H1 (cell line): ENCODE results near the gene OTOGL. TPM values are rescaled to one million over a fixed set of nuclear protein-coding genes. Genes with fewer than 3 reads are reported as not detected.

Experiments
- CTCF ChIA-PET: fragments of 300-600 bp; sonication (Branson Sonifier 250); formaldehyde crosslinking; loops from one replicate; lab custom pipeline; 2021; ENCODE audit not compliant: partially characterized antibody; lab: Charles Lee
- POLR2A ChIA-PET: fragments of 300-600 bp; sonication (Branson Sonifier 250); formaldehyde crosslinking; loops from one replicate; lab custom pipeline; 2021; ENCODE audit warnings: inconsistent platforms; ENCODE audit not compliant: partially characterized antibody; lab: Charles Lee
- DNase-seq, 2 experiments: peaks; one replicate each; pipeline versions ENCODE4 v3.0.0 to v3.0.0-alpha.2; 2010 to 2022; ENCODE audit warnings: low spot score in 2 of 2, low read depth in 1 of 2, mixed read lengths in 1 of 2
- FAIRE-seq: peaks from 2 replicates; lab custom pipeline; 2011; peaks lifted over from hg19 to GRCh38; lab: Jason Lieb, UNC
- H2AFZ ChIP-seq: 2 replicates; pipeline ENCODE4 v1.8.1; 2012; ENCODE audit warnings: low read length, inconsistent platforms
- H2AK5ac ChIP-seq: 2 replicates; pipeline ENCODE4 v1.6.1; 2013; ENCODE audit warnings: low read depth, low read length
- H2BK120ac ChIP-seq: replicated peaks from 2 replicates; pipeline ENCODE3; 2013; ENCODE audit warnings: low read depth, low read length, inconsistent platforms
- H2BK12ac ChIP-seq: 2 replicates; pipeline ENCODE4 v1.6.1; 2013; ENCODE audit warnings: low read depth, low read length
- H2BK15ac ChIP-seq: 2 replicates; pipeline ENCODE4 v1.6.1; 2013; ENCODE audit warnings: low read length
- H2BK20ac ChIP-seq: 2 replicates; pipeline ENCODE4 v1.6.1; 2013; ENCODE audit warnings: low read length
- H2BK5ac ChIP-seq: 2 replicates; pipeline ENCODE4 v1.6.1; 2013; ENCODE audit warnings: low read depth, low read length
- H3K14ac ChIP-seq: 2 replicates; pipeline ENCODE4 v1.6.1; 2013; ENCODE audit warnings: inconsistent platforms; ENCODE audit not compliant: insufficient read length
- H3K18ac ChIP-seq: 2 replicates; pipeline ENCODE4 v1.6.1; 2013; ENCODE audit warnings: low read length; ENCODE audit errors: extremely low read depth
- H3K23ac ChIP-seq: 2 replicates; pipeline ENCODE4 v1.6.1; 2013; ENCODE audit warnings: inconsistent platforms; ENCODE audit not compliant: insufficient read length
- H3K23me2 ChIP-seq: 2 replicates; pipeline ENCODE4 v1.6.1; 2013; ENCODE audit warnings: low read depth, low read length
- H3K27ac ChIP-seq: 2 replicates; pipeline ENCODE4 v1.6.1; 2011; ENCODE audit warnings: low read depth, low read length, inconsistent platforms
- H3K27me3 ChIP-seq, 4 experiments: replicated peaks in 1 of 4; 1 replicate in 1 of 4; 2 replicates in 3 of 4; pipeline versions ENCODE4 v1.6.1 to v1.8.1; 2011 to 2013; ENCODE audit warnings: low read length in 3 of 4, mild to moderate bottlenecking in 3 of 4, inconsistent platforms in 2 of 4, mixed read lengths in 2 of 4, moderate library complexity in 1 of 4; ENCODE audit not compliant: control insufficient read depth in 3 of 4, insufficient read depth in 3 of 4; ENCODE audit errors: extremely low read depth in 1 of 4
- H3K36me3 ChIP-seq, 4 experiments: 2 replicates each; pipeline versions ENCODE4 v1.6.1 to v1.8.1; 2011 to 2013; ENCODE audit warnings: mild to moderate bottlenecking in 4 of 4, low read length in 3 of 4, moderate library complexity in 2 of 4, control low read depth in 1 of 4, inconsistent platforms in 1 of 4; ENCODE audit not compliant: insufficient read depth in 4 of 4, control insufficient read depth in 2 of 4
- H3K4ac ChIP-seq: replicated peaks from 2 replicates; pipeline ENCODE3; 2013; ENCODE audit warnings: low read length, low read depth, mixed read lengths, inconsistent platforms; ENCODE audit not compliant: insufficient read length
- H3K4me1 ChIP-seq, 4 experiments: replicated peaks in 1 of 4; 1 replicate in 1 of 4; 2 replicates in 3 of 4; pipeline versions ENCODE4 v1.6.1 to v1.8.1; 2011 to 2013; ENCODE audit warnings: low read length in 3 of 4, inconsistent platforms in 2 of 4, mixed read lengths in 1 of 4; ENCODE audit not compliant: insufficient read depth in 4 of 4, control insufficient read depth in 3 of 4
- H3K4me2 ChIP-seq, 2 experiments: 2 replicates each; pipeline versions ENCODE4 v1.6.1 to v1.8.1; 2011 to 2013; ENCODE audit warnings: low read depth in 2 of 2, low read length in 2 of 2, control low read depth in 1 of 2, inconsistent platforms in 1 of 2, mild to moderate bottlenecking in 1 of 2; ENCODE audit not compliant: insufficient read depth in 1 of 2
- H3K4me3 ChIP-seq, 4 experiments: fragments of 200-600, 300-600 bp in 1 of 4; sonication (generic), shearing (Covaris generic), sonication (Bioruptor Twin) in 1 of 4; 2 replicates each; pipeline versions ENCODE4 v1.5.1 to v1.8.1; 2011 to 2016; ENCODE audit warnings: low read length in 4 of 4, low read depth in 3 of 4, control low read depth in 2 of 4, inconsistent platforms in 2 of 4, mild to moderate bottlenecking in 2 of 4, mixed read lengths in 1 of 4, moderate library complexity in 1 of 4; ENCODE audit not compliant: insufficient read depth in 2 of 4; ENCODE audit errors: extremely low read depth in 1 of 4
- H3K56ac ChIP-seq: replicated peaks from 2 replicates; pipeline ENCODE3; 2013; ENCODE audit warnings: low read depth, mild to moderate bottlenecking, mixed read lengths, low read length, inconsistent platforms; ENCODE audit not compliant: insufficient read length
- H3K79me1 ChIP-seq: 2 replicates; pipeline ENCODE4 v1.6.1; 2013; ENCODE audit warnings: low read depth, low read length, control low read depth
- H3K79me2 ChIP-seq, 2 experiments: 2 replicates each; pipeline versions ENCODE4 v1.6.1 to v1.8.1; 2012 to 2013; ENCODE audit warnings: low read length in 2 of 2, mild to moderate bottlenecking in 2 of 2, inconsistent platforms in 1 of 2; ENCODE audit not compliant: insufficient read depth in 2 of 2, control insufficient read depth in 1 of 2
- H3K9ac ChIP-seq, 4 experiments: replicated peaks in 1 of 4; 1 replicate in 1 of 4; 2 replicates in 3 of 4; pipeline versions ENCODE4 v1.6.1 to v1.8.1; 2011 to 2013; ENCODE audit warnings: low read depth in 3 of 4, low read length in 3 of 4, control low read depth in 2 of 4, mild to moderate bottlenecking in 2 of 4, moderate library complexity in 2 of 4, inconsistent platforms in 1 of 4; ENCODE audit errors: extremely low read depth in 1 of 4
- H3K9me3 ChIP-seq, 2 experiments: 2 replicates each; pipeline versions ENCODE4 v1.6.1 to v1.8.1; 2012 to 2013; ENCODE audit warnings: mild to moderate bottlenecking in 2 of 2, moderate library complexity in 2 of 2, control low read depth in 1 of 2, inconsistent platforms in 1 of 2, low read depth in 1 of 2, low read length in 1 of 2, mixed read lengths in 1 of 2; ENCODE audit not compliant: insufficient read depth in 2 of 2
- H4K20me1 ChIP-seq, 2 experiments: replicated peaks in 1 of 2; 2 replicates each; pipeline versions ENCODE3 to v1.8.1; 2011 to 2013; ENCODE audit warnings: inconsistent platforms in 2 of 2, low read length in 2 of 2, mild to moderate bottlenecking in 1 of 2; ENCODE audit not compliant: insufficient read depth in 2 of 2, control insufficient read depth in 1 of 2
- H4K5ac ChIP-seq: 2 replicates; pipeline ENCODE4 v1.6.1; 2013; ENCODE audit warnings: low read length, low read depth, mixed read lengths, inconsistent platforms; ENCODE audit not compliant: insufficient read length
- H4K8ac ChIP-seq: 2 replicates; pipeline ENCODE4 v1.8.0; 2013; ENCODE audit warnings: mild to moderate bottlenecking, moderate library complexity, low read length, inconsistent platforms; ENCODE audit not compliant: insufficient read depth; ENCODE audit errors: extremely low read depth
- H4K91ac ChIP-seq: replicated peaks from 2 replicates; pipeline ENCODE3; 2013; ENCODE audit warnings: low read length, mixed read lengths, inconsistent platforms; ENCODE audit not compliant: insufficient read length
- ASH2L ChIP-seq: fragments of 200-600, 300-600 bp; sonication (generic); IDR thresholded peaks from one replicate; pipeline ENCODE4 v1.7.1; 2017; ENCODE audit warnings: low read length
- CBX5 ChIP-seq: fragments of 300-800, 300-1000 bp; sonication (generic); IDR thresholded peaks from 2 replicates; pipeline ENCODE4 v1.7.1; 2016; ENCODE audit warnings: antibody characterized with exemption, low read length, low read depth
- EZH2 ChIP-seq: fragments of 200-600 bp; sonication (generic); IDR thresholded peaks from 2 replicates; pipeline ENCODE4 v1.7.1; 2012; ENCODE audit warnings: low read depth, mild to moderate bottlenecking, moderate library complexity, low read length, inconsistent platforms; ENCODE audit not compliant: severe bottlenecking
- HDAC6 ChIP-seq: IDR thresholded peaks from one replicate; pipeline ENCODE4 v1.7.1; 2012; ENCODE audit warnings: low read depth, mild to moderate bottlenecking, inconsistent platforms, low read length, moderate library complexity
- JUND ChIP-seq: IDR thresholded peaks from 2 replicates; pipeline ENCODE4 v1.6.1; 2011; ENCODE audit warnings: mild to moderate bottlenecking, improper control_type of control experiment, low read length
- KDM4A ChIP-seq: IDR thresholded peaks from one replicate; pipeline ENCODE4 v1.7.1; 2012; ENCODE audit warnings: low read depth, mild to moderate bottlenecking, moderate library complexity, low read length, inconsistent platforms; ENCODE audit not compliant: severe bottlenecking
- MAFK ChIP-seq: IDR thresholded peaks from 2 replicates; pipeline ENCODE4 v1.6.1; 2012; ENCODE audit warnings: low read depth, mild to moderate bottlenecking, improper control_type of control experiment, low read length
- POU5F1 ChIP-seq: IDR thresholded peaks from 2 replicates; pipeline ENCODE4 v1.6.1; 2011; ENCODE audit warnings: low read depth, mild to moderate bottlenecking, low read length, moderate library complexity
- TAF7 ChIP-seq: optimal IDR thresholded peaks from 2 replicates; pipeline ENCODE3; 2011; ENCODE audit warnings: low read depth, mild to moderate bottlenecking, inconsistent platforms, low read length, moderate library complexity, borderline replicate concordance
- WGBS, 2 experiments: shearing (Covaris generic) in 1 of 2; methylation state at CpG; one replicate each; pipeline versions ENCODE4 v1.1.6 to v1.1.7; 2013 to 2015; ENCODE audit warnings: low lambda C conversion rate in 2 of 2, mixed read lengths in 2 of 2, inconsistent platforms in 1 of 2, low coverage in 1 of 2, missing lambda C conversion rate in 1 of 2; ENCODE audit not compliant: insufficient replicate concordance in 2 of 2, insufficient coverage in 1 of 2, insufficient read length in 1 of 2; ENCODE audit errors: extremely low coverage in 1 of 2, missing lambda C conversion rate in 1 of 2; 5-methylcytosine and 5-hydroxymethylcytosine counted together
- polyA plus RNA-seq, 7 experiments: library from polyadenylated mRNA; depleted of rRNA in 3 of 7; stranded (reverse) in 5 of 7; unstranded in 2 of 7; fragments of >200 nt in 5 of 7; fragments of 200-250 nt in 2 of 7; gene quantifications; 1 replicate in 5 of 7; 2 replicates in 1 of 7; 4 replicates in 1 of 7; pipeline versions ENCODE4 v1.2.1 to v1.2.3, GENCODE V29; 2011 to 2013; ENCODE audit warnings: missing spikeins in 2 of 7, mixed read lengths in 2 of 7
- total RNA-seq: library from RNA; stranded (reverse); fragmentation: NEBNext Ultra II Directional; extraction: Animal tissue kit (Norgen Biotek cat#: 25700); gene quantifications from 2 replicates; pipeline ENCODE4 v1.2.1, GENCODE V29; 2021

Gene OTOGL
- total and polyA plus RNA-seq, 2 of the 8 experiments (the other 6 are each of a cell fraction or from before 2014, with no cell fraction given): 0.12 to 0.17 TPM

GRCh38 chr12:80219345-80219744 is 120.0 kb downstream of the OTOGL start:
- no peak overlapping the region for H3K56ac ChIP-seq
- H3K4me1 ChIP-seq: no peaks in the 10 kb centered on the region; a peak in 1 of 7 replicates
- no peak overlapping the region for H3K9ac ChIP-seq
- no peak overlapping the region for H4K5ac ChIP-seq
- no peaks in the 10 kb centered on the region for H3K36me3 ChIP-seq
- H3K79me2 ChIP-seq: no peaks in the 10 kb centered on the region
- ChIA-PET POLR2A (interaction anchor here (0.8 kb wide), 1 partner anchor 9 kb away, joined by 3 read pairs; no protein-coding TSS in a partner anchor), CTCF (interaction anchor here (1.0 to 1.2 kb wide), 2 partner anchors 47 to 51 kb away, joined by 3 to 5 read pairs; no protein-coding TSS in a partner anchor)
- FAIRE-seq: no peak
- no peak overlapping the region for H2BK20ac ChIP-seq
- H3K27ac ChIP-seq: no peak overlapping the region
- H3K4me2 ChIP-seq: no peak overlapping the region
- H3K9me3 ChIP-seq: no peaks in the 10 kb centered on the region
- H3K23me2 ChIP-seq: no peaks in the 10 kb centered on the region
- no peak overlapping the region for H2AFZ ChIP-seq
- 98% methylated on average over 2 of the region's 2 CpGs; no CpG with 5 or more reads in 1 of the 2 experiments for WGBS, 2 experiments
- H4K91ac ChIP-seq: no peak overlapping the region
- H3K79me1 ChIP-seq: no peaks in the 10 kb centered on the region
- H3K23ac ChIP-seq: no peak overlapping the region
- DNase-seq: no peak
- no peak overlapping the region; the same call in 1 of the 2 replicates for H2AK5ac ChIP-seq
- no peak overlapping the region for H3K18ac ChIP-seq
- H3K4ac ChIP-seq: no peak overlapping the region
- H2BK120ac ChIP-seq: no peak overlapping the region
- H2BK5ac ChIP-seq: no peak overlapping the region
- H4K8ac ChIP-seq: no peak overlapping the region
- no peaks in the 10 kb centered on the region for H3K27me3 ChIP-seq
- H3K4me3 ChIP-seq: no peak overlapping the region
- H4K20me1 ChIP-seq: no peaks in the 10 kb centered on the region
- H3K14ac ChIP-seq: no peak overlapping the region
- H2BK15ac ChIP-seq: no peak overlapping the region
- H2BK12ac ChIP-seq: no peak overlapping the region
- TF ChIP-seq JUND (no peak), POU5F1 (no peak), TAF7 (no peak), HDAC6 (no peak), ASH2L (no peak), EZH2 (no peak), MAFK (no peak), CBX5 (no peak), KDM4A (no peak)
